NT2/D1 (cell line): ENCODE measurements around the gene CNTLN.

Source experiments
- YY1 ChIP-seq: IDR thresholded peaks from 2 replicates; pipeline ENCODE4 v1.6.1; 2011; ENCODE audit not compliant: insufficient read length, insufficient read depth
- ZNF274 ChIP-seq: IDR thresholded peaks from 2 replicates; pipeline ENCODE4 v1.6.1; 2011; ENCODE audit warnings: mild to moderate bottlenecking, low read depth, low read length

- no peak for TF ChIP-seq ZNF274
- no peak for TF ChIP-seq YY1
These were observed 288.3 kb downstream of the CNTLN start for GRCh38 chr9:17422994-17423680.
